HepG2 (cell line): ENCODE data around the gene ZDHHC8. TPM values are rescaled to one million over a fixed set of nuclear protein-coding genes. Genes with fewer than 3 reads are reported as not detected.

Experiments used
- ATAC-seq: fragments of 200-7000 bp; cut with Tn5 transposase; 3 replicates; pipeline ENCODE4 v1.9.1; 2020; ENCODE audit warnings: mild to moderate bottlenecking, moderate library complexity
- BruUV-seq: library from RNA; stranded (reverse); fragments of 400-500 nt; replicated peaks from 2 replicates; lab custom pipeline; 2021; lab: Mats Ljungman, UMichigan
- CTCF ChIA-PET: fragments of 300-600 bp; formaldehyde crosslinking; extraction: SDS; loops from one replicate; lab custom pipeline; 2021; ENCODE audit warnings: low total read pairs, inconsistent platforms, low intra/inter-chr PET ratio; lab: Yijun Ruan, JAX
- POLR2A ChIA-PET: fragments of 350-600 bp; sonication (Branson Sonifier 250); formaldehyde crosslinking; loops from one replicate; lab custom pipeline; 2020; ENCODE audit warnings: antibody characterized with exemption, inconsistent platforms; lab: Yijun Ruan, JAX
- DNase-seq: peaks from one replicate; pipeline ENCODE4 v3.0.0-alpha.2; 2015; ENCODE audit warnings: low spot score
- FAIRE-seq: peaks from 3 replicates; lab custom pipeline; 2011; peaks lifted over from hg19 to GRCh38; lab: Jason Lieb, UNC
- H2AFZ ChIP-seq: one replicate; pipeline ENCODE4 v1.6.1; 2011; ENCODE audit warnings: low read length, inconsistent platforms
- H3K27ac ChIP-seq: fragments of 300-600 bp; 3 replicates; pipeline ENCODE4 v1.8.0; 2011; ENCODE audit warnings: mixed run types, mild to moderate bottlenecking, mixed read lengths, low read length, inconsistent platforms; ENCODE audit not compliant: insufficient read depth; ENCODE audit errors: extremely low read length
- H3K27me3 ChIP-seq, 2 experiments: fragments of 200-600 bp in 1 of 2; 2 replicates in 1 of 2; 3 replicates in 1 of 2; pipeline versions ENCODE4 v1.6.0 to v1.8.0; 2011; ENCODE audit warnings: low read length in 2 of 2, mild to moderate bottlenecking in 2 of 2, moderate library complexity in 2 of 2, inconsistent platforms in 1 of 2; ENCODE audit not compliant: insufficient read depth in 2 of 2, control insufficient read depth in 1 of 2
- H3K36me3 ChIP-seq, 2 experiments: fragments of 200-600 bp in 1 of 2; replicated peaks in 1 of 2; 2 replicates in 1 of 2; 3 replicates in 1 of 2; pipeline versions ENCODE4 v1.5.1 to v1.8.0; 2011; ENCODE audit warnings: low read length in 2 of 2, inconsistent platforms in 1 of 2; ENCODE audit not compliant: insufficient read depth in 2 of 2, control insufficient read depth in 1 of 2
- H3K4me1 ChIP-seq: 2 replicates; pipeline ENCODE4 v1.5.1; 2012; ENCODE audit warnings: low read length, inconsistent platforms; ENCODE audit not compliant: insufficient read depth
- H3K4me2 ChIP-seq: 2 replicates; pipeline ENCODE4 v1.6.0; 2011; ENCODE audit warnings: low read depth, low read length, inconsistent platforms
- H3K4me3 ChIP-seq, 3 experiments: fragments of 200-600 bp in 1 of 3; sonication (generic), shearing (Covaris generic) in 1 of 3; replicated peaks in 1 of 3; 2 replicates each; pipeline ENCODE4 v1.5.1; 2011 to 2016; ENCODE audit warnings: low read length in 3 of 3, inconsistent platforms in 2 of 3, low read depth in 2 of 3, mild to moderate bottlenecking in 2 of 3, control low read depth in 1 of 3, mixed read lengths in 1 of 3; ENCODE audit not compliant: insufficient read depth in 1 of 3
- H3K79me2 ChIP-seq: one replicate; pipeline ENCODE4 v1.6.1; 2011; ENCODE audit warnings: low read length, inconsistent platforms; ENCODE audit not compliant: insufficient read depth
- H3K9ac ChIP-seq: 2 replicates; pipeline ENCODE4 v1.6.0; 2011; ENCODE audit warnings: mild to moderate bottlenecking, low read depth, low read length, inconsistent platforms; ENCODE audit not compliant: insufficient read depth
- H3K9me3 ChIP-seq: 2 replicates; pipeline ENCODE4 v1.5.1; 2012; ENCODE audit warnings: mild to moderate bottlenecking, low read length
- H4K20me1 ChIP-seq: 2 replicates; pipeline ENCODE4 v1.6.0; 2011; ENCODE audit warnings: inconsistent platforms, mild to moderate bottlenecking, low read length, moderate library complexity; ENCODE audit not compliant: insufficient read depth
- ARNT ChIP-seq: fragments of 450-650 bp; IDR thresholded peaks from 2 replicates; pipeline ENCODE4 v1.6.1; 2017
- ATF1 ChIP-seq: IDR thresholded peaks from 2 replicates; pipeline ENCODE4 v1.6.1; 2016; ENCODE audit warnings: mild to moderate bottlenecking, control low read depth
- NFE2L1 ChIP-seq: sonication (generic); formaldehyde crosslinking; IDR thresholded peaks from 2 replicates; pipeline ENCODE4 v1.4.0; 2020; ENCODE audit warnings: missing genetic modification reagents, mild to moderate bottlenecking, borderline replicate concordance
- ZNF160 ChIP-seq: sonication (generic); formaldehyde crosslinking; IDR thresholded peaks from 2 replicates; pipeline ENCODE4 v1.8.0; 2022; ENCODE audit warnings: mild to moderate bottlenecking, inconsistent platforms, missing genetic modification reagents
- ZNF7 ChIP-seq: IDR thresholded peaks from 2 replicates; pipeline ENCODE4 v1.6.1; 2016; ENCODE audit warnings: missing biosample characterization, missing genetic modification reagents
- WGBS: methylation state at CpG from one replicate; pipeline ENCODE4 v1.1.6; 2017; ENCODE audit warnings: low lambda C conversion rate; 5-methylcytosine and 5-hydroxymethylcytosine counted together
- in situ Hi-C: cut with HindIII; loops from 2 replicates; pipeline ENCODE4 v1.10.0; 2017; ENCODE audit warnings: low pct_unique_long_range_greater_than_20kb; ENCODE audit not compliant: extremely low pct_ligation_motif_present
- intact Hi-C: fragments of 100-400 bp; cut with micrococcal nuclease; formaldehyde crosslinking; loops from one replicate; pipeline ENCODE4 v1.10.0; 2022; ENCODE audit not compliant: unreplicated experiment
- polyA plus RNA-seq, 8 experiments: library from polyadenylated mRNA; depleted of rRNA in 3 of 8; stranded (reverse) in 7 of 8; unstranded in 1 of 8; fragments of >200 nt; fragmentation: Illumina TruSeq in 4 of 8; extraction: Trizol in 4 of 8; gene quantifications; 2 replicates each; pipeline versions ENCODE4 v1.2.1 to v1.2.3, GENCODE V29; 2011 to 2016; ENCODE audit warnings: low read depth in 4 of 8, missing spikeins in 1 of 8, mixed read lengths in 1 of 8; ENCODE audit not compliant: insufficient read depth in 1 of 8
- total RNA-seq, 5 experiments: library from RNA; depleted of rRNA; stranded (reverse); fragments of >200 nt; fragmentation: Illumina TruSeq; extraction: Trizol; gene quantifications; 2 replicates each; pipeline ENCODE4 v1.2.3, GENCODE V29; 2016; ENCODE audit warnings: low read depth in 1 of 5
- TF ChIP-seq, protein P1 (sequence below): IDR thresholded peaks from 2 replicates; pipeline ENCODE4 v1.6.1; 2012; ENCODE audit warnings: low read length, improper control_type of control experiment

The ZDHHC8 gene
- total and polyA plus RNA-seq, 2 of the 13 experiments (the other 11 are each of a cell fraction or from before 2014, with no cell fraction given) = 7.5 to 21.3 TPM

DNA sequence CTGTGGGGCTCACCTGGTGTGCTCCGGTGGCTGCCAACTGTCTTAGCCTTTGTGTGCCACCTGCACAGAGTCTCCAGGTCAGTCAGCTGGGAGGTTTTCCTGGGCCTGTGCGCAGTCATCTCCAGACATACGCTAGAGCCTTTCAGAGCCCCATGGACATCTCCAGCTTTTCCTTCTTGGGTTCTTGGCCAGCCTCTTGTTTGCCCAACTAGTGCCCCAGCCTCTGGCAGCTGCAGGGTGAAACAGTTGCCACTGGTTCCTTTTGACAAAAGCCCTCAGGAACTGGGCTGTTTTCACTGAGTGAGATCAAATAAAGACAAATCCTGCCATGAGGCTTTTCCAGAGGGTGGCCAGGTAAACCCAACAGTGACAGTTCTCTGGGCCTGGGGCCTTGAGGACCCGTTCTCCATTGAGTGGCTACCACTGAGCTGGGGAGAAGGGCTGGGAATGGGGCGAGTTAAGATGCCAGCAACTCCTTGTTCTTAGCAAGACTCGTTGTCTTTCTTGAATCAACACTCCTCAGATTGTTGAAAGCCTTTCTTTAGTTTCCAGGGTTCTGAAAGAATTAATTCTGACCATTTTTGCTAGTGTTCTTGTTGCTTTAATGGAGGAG, 32.4 kb upstream of the ZDHHC8 start:
- FAIRE-seq (no peak), ATAC-seq (no peak), DNase-seq (no peak)
- peaks cover 22% of the 10 kb centered on the region for H3K79me2 ChIP-seq
- H3K4me3 ChIP-seq = no peak overlapping the region
- H3K27ac ChIP-seq = no peak overlapping the region
- intact Hi-C loops = no loop called here
- POLR2A ChIA-PET = no interaction called here
- no peaks in the 10 kb centered on the region for H3K27me3 ChIP-seq
- H3K4me1 ChIP-seq = peaks cover 8% of the 10 kb centered on the region; the same call in 1 of the 2 replicates
- CTCF ChIA-PET = no interaction called here
- peaks cover 29 to 89% of the 10 kb centered on the region in 2 experiments for H3K36me3 ChIP-seq
- in situ Hi-C loops = no loop called here
- BruUV-seq = no TSS peak
- no peak for TF ChIP-seq NFE2L1 (CRISPR knock-in tag)
- TF ChIP-seq ARNT = no peak
- TF ChIP-seq, protein P1, sequence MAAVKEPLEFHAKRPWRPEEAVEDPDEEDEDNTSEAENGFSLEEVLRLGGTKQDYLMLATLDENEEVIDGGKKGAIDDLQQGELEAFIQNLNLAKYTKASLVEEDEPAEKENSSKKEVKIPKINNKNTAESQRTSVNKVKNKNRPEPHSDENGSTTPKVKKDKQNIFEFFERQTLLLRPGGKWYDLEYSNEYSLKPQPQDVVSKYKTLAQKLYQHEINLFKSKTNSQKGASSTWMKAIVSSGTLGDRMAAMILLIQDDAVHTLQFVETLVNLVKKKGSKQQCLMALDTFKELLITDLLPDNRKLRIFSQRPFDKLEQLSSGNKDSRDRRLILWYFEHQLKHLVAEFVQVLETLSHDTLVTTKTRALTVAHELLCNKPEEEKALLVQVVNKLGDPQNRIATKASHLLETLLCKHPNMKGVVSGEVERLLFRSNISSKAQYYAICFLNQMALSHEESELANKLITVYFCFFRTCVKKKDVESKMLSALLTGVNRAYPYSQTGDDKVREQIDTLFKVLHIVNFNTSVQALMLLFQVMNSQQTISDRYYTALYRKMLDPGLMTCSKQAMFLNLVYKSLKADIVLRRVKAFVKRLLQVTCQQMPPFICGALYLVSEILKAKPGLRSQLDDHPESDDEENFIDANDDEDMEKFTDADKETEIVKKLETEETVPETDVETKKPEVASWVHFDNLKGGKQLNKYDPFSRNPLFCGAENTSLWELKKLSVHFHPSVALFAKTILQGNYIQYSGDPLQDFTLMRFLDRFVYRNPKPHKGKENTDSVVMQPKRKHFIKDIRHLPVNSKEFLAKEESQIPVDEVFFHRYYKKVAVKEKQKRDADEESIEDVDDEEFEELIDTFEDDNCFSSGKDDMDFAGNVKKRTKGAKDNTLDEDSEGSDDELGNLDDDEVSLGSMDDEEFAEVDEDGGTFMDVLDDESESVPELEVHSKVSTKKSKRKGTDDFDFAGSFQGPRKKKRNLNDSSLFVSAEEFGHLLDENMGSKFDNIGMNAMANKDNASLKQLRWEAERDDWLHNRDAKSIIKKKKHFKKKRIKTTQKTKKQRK = no peak
- no peak for TF ChIP-seq ATF1 (CRISPR knock-in tag)
- TF ChIP-seq ZNF7 (CRISPR knock-in tag) = no peak
- no peak for TF ChIP-seq ZNF160
- WGBS = 98% methylated on average over 5 of the region's 6 CpGs
- H4K20me1 ChIP-seq = no peaks in the 10 kb centered on the region
- H3K9ac ChIP-seq = no peak overlapping the region
- H3K4me2 ChIP-seq = no peak overlapping the region
- no peak overlapping the region for H2AFZ ChIP-seq
- H3K9me3 ChIP-seq = no peaks in the 10 kb centered on the region
